WERI-Rb-1 (cell line): ENCODE data around the gene RIC1.
"Not testable (repeated sequence)": the region's sequence is repeated elsewhere in the genome, so short reads cannot be mapped to it uniquely, and the experiment has no call there.

Experiments
- DNase-seq: peaks from one replicate; pipeline ENCODE4 v3.0.0-alpha.2; 2020
- H3K27ac ChIP-seq: fragments of 250-450 bp; sonication (Bioruptor Pico); 2 replicates; pipeline ENCODE4 v1.5.1; 2020; ENCODE audit warnings: mild to moderate bottlenecking, moderate library complexity
- H3K27me3 ChIP-seq: fragments of 250-450 bp; sonication (Bioruptor Pico); 2 replicates; pipeline ENCODE4 v1.5.1; 2021; ENCODE audit warnings: mild to moderate bottlenecking, low read depth, moderate library complexity; ENCODE audit not compliant: insufficient read depth, severe bottlenecking
- H3K36me3 ChIP-seq: fragments of 250-450 bp; sonication (Bioruptor Pico); 2 replicates; pipeline ENCODE4 v1.5.1; 2020; ENCODE audit warnings: mild to moderate bottlenecking, moderate library complexity
- H3K4me3 ChIP-seq: 2 replicates; pipeline ENCODE4 v1.5.1; 2011; ENCODE audit warnings: low read depth, mild to moderate bottlenecking, control low read depth, low read length
- H3K9me3 ChIP-seq: fragments of 250-450 bp; sonication (Bioruptor Pico); 2 replicates; pipeline ENCODE4 v1.5.1; 2021; ENCODE audit warnings: mild to moderate bottlenecking, moderate library complexity; ENCODE audit not compliant: severe bottlenecking
- TF ChIP-seq, protein P1 (sequence below): IDR thresholded peaks from 2 replicates; pipeline ENCODE4 v1.5.1; 2011; ENCODE audit warnings: low read depth, mild to moderate bottlenecking, control low read depth, inconsistent platforms, low read length

RIC1 gene

DNA sequence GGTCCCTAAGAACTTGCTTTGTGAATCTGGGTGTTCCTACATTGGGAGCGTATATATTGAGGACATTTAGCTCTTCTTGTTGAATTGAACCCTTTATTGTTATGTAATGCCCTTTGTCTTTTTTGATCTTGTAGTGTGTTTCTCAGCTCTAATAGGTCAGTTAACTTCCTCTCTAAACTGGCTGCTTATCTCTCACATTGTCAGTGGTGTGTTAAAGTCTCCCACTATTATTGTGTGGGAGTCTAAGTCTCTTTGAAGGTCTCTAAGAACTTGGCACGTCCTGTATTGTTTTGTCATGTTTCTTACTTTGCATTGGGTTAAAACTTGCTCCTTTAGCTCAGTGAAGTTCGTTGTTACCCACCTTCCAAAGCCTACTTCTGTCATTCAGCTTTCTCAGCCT is 36.2 kb downstream of the RIC1 start:
- TF ChIP-seq, protein P1, sequence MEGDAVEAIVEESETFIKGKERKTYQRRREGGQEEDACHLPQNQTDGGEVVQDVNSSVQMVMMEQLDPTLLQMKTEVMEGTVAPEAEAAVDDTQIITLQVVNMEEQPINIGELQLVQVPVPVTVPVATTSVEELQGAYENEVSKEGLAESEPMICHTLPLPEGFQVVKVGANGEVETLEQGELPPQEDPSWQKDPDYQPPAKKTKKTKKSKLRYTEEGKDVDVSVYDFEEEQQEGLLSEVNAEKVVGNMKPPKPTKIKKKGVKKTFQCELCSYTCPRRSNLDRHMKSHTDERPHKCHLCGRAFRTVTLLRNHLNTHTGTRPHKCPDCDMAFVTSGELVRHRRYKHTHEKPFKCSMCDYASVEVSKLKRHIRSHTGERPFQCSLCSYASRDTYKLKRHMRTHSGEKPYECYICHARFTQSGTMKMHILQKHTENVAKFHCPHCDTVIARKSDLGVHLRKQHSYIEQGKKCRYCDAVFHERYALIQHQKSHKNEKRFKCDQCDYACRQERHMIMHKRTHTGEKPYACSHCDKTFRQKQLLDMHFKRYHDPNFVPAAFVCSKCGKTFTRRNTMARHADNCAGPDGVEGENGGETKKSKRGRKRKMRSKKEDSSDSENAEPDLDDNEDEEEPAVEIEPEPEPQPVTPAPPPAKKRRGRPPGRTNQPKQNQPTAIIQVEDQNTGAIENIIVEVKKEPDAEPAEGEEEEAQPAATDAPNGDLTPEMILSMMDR = no peak
- H3K36me3 ChIP-seq = peaks cover 2% of the 10 kb centered on the region; the same call in 1 of the 2 replicates

DNA sequence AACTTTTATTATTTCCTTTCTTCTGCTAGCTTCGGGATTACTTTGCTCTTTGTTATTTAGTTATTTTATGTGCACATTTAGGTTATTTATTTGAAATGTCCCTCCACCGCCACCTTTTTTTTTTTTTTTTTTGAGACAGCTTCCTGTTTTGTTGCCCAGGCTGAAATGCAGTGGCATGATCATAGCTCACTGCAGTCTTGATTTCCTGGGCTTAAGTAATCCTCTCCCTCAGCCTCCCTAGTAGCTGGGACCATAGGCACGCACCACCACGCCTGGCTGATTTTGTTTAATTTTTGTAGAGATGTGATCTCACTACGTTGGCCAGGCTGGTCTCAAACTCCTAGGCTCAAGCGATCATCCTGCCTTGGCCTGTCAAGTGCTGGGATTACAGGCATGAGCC is 38.5 kb downstream of the RIC1 start:
- Histone ChIP-seq H3K27ac (no peak overlapping the region), H3K36me3 (peaks cover 2% of the 10 kb centered on the region; the same call in 1 of the 2 replicates), H3K27me3 (no peaks in the 10 kb centered on the region), H3K9me3 (no peaks in the 10 kb centered on the region), H3K4me3 (no peak overlapping the region)
- DNase-seq = no peak
- TF ChIP-seq, protein P1 = no peak

More for the DNA sequence above, 36.2 kb downstream of the RIC1 start:
- H3K4me3 ChIP-seq = no peak overlapping the region
- H3K27me3 ChIP-seq = no peaks in the 10 kb centered on the region
- no peak for DNase-seq
- H3K27ac ChIP-seq = no peak overlapping the region
- no peaks in the 10 kb centered on the region for H3K9me3 ChIP-seq

GRCh38 chr9:5670079-5670478 is 41.2 kb downstream of the RIC1 start:
- no peak overlapping the region for H3K4me3 ChIP-seq
- no peak overlapping the region for H3K27ac ChIP-seq
- no peak for DNase-seq
- no peaks in the 10 kb centered on the region for H3K9me3 ChIP-seq
- H3K36me3 ChIP-seq = peaks cover 2% of the 10 kb centered on the region; the same call in 1 of the 2 replicates
- TF ChIP-seq, protein P1 = no peak
- no peaks in the 10 kb centered on the region for H3K27me3 ChIP-seq

GRCh38 chr9:5671711-5672353 is 42.9 kb downstream of the RIC1 start:
- H3K36me3 ChIP-seq = no peaks in the 10 kb centered on the region
- no peak for DNase-seq
- TF ChIP-seq, protein P1 = no peak
- H3K9me3 ChIP-seq = no peaks in the 10 kb centered on the region
- no peak overlapping the region for H3K27ac ChIP-seq
- H3K4me3 ChIP-seq = no peak overlapping the region
- H3K27me3 ChIP-seq = no peaks in the 10 kb centered on the region

DNA sequence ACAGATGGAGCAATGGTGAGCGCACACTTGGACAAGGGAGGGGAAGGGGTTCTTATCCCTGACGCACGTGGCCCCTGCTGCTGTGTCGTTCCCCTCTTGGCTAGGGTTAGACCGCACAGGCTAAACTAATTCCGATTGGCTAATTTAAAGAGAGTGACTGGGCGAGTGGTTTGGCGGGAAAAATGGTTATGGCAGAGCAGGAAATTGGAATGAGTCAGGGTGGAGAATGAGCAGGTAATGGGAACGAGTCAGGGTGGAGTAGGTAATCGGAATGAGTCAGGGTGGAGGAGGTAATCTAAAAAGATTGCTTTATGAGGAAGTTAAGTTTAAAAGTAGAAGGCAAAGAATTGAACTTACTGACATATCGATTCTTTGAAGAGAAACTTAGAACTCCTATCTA is 46.1 kb downstream of the RIC1 start:
- H3K27ac ChIP-seq, H3K27me3 ChIP-seq, H3K36me3 ChIP-seq, H3K9me3 ChIP-seq, DNase-seq, H3K4me3 ChIP-seq: not testable (repeated sequence)

- not testable (repeated sequence) for DNase-seq, H3K36me3 ChIP-seq, H3K27ac ChIP-seq, H3K4me3 ChIP-seq, H3K27me3 ChIP-seq, H3K9me3 ChIP-seq
Observed at GRCh38 chr9:5683591-5683990, 54.7 kb downstream of the RIC1 start.

- Histone ChIP-seq H3K27ac (no peak overlapping the region), H3K36me3 (no peaks in the 10 kb centered on the region), H3K27me3 (no peaks in the 10 kb centered on the region), H3K4me3 (no peak overlapping the region), H3K9me3 (no peaks in the 10 kb centered on the region)
- no peak for DNase-seq
- TF ChIP-seq, protein P1 = no peak
Observed at GRCh38 chr9:5684101-5684500, 55.2 kb downstream of the RIC1 start.
